C4-2B (cell line): Measurements from ENCODE around the gene HSPA8.

Source experiments
- ZFX ChIP-seq: fragments of 450-650 bp; IDR thresholded peaks from 2 replicates; pipeline ENCODE4 v1.6.1; 2017
- TF ChIP-seq, protein P1 (sequence below): fragments of 450-650 bp; conservative IDR thresholded peaks from 2 replicates; pipeline ENCODE4 v1.5.1; 2017; ENCODE audit warnings: mild to moderate bottlenecking

DNA sequence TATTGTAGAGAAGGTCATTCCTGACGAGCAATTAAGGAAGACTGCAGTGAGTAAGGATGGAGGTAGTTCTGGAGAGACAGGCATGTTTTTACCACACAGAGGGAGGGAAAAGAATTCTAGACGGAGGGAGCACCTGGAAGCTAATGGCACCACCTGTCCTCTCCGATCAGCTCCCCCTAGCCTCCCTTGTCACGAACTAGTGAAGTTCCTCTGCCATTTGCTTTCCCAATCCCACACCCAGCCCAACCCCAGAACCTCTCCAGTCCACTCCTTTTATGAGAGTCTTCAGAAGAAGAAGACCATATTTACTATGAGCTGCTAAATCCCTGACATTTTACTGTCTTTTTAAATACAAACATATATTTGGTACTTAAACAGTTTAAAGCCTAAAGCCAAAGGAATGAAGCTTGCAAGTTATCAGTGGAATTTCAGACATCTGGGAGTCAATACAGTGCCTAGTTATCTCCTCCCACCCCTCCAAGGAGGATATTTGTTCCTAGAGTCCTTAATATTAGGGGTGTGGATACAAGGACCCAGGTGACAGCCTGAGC, 46.1 kb upstream of the HSPA8 start:
- TF ChIP-seq, protein P1, sequence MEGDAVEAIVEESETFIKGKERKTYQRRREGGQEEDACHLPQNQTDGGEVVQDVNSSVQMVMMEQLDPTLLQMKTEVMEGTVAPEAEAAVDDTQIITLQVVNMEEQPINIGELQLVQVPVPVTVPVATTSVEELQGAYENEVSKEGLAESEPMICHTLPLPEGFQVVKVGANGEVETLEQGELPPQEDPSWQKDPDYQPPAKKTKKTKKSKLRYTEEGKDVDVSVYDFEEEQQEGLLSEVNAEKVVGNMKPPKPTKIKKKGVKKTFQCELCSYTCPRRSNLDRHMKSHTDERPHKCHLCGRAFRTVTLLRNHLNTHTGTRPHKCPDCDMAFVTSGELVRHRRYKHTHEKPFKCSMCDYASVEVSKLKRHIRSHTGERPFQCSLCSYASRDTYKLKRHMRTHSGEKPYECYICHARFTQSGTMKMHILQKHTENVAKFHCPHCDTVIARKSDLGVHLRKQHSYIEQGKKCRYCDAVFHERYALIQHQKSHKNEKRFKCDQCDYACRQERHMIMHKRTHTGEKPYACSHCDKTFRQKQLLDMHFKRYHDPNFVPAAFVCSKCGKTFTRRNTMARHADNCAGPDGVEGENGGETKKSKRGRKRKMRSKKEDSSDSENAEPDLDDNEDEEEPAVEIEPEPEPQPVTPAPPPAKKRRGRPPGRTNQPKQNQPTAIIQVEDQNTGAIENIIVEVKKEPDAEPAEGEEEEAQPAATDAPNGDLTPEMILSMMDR = no peak
- TF ChIP-seq ZFX = no peak
